GM19455 (cell line): ENCODE measurements around the gene CD2BP2.
"Not testable (repeated sequence)": the region's sequence is repeated elsewhere in the genome, so short reads cannot be mapped to it uniquely, and the experiment has no call there.

Source experiments
- ATAC-seq: cut with Tn5 transposase; IDR thresholded peaks from one replicate; pipeline ENCODE4 v1.9.1; 2021; ENCODE audit not compliant: unreplicated experiment

CD2BP2 gene

DNA sequence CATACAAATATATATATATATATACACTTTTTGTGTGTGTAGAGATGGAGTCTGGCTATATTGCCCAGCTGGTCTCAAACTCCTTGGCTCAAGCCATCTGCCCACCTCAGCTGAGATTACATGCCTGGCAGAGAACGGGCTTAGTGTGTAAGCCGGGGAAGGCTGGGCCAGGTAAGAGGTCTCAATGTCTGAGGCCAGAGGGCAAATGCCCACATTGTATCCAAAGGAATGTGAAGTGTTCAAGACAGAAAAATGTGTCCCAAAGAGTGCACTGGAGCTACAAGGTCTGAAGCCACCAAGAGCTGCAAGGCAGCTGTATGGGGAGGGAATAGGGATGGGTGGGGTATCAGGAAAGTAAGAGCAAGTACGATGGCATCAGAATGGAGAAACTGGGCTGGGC, 8.8 kb downstream of the CD2BP2 start:
- no peak for ATAC-seq

DNA sequence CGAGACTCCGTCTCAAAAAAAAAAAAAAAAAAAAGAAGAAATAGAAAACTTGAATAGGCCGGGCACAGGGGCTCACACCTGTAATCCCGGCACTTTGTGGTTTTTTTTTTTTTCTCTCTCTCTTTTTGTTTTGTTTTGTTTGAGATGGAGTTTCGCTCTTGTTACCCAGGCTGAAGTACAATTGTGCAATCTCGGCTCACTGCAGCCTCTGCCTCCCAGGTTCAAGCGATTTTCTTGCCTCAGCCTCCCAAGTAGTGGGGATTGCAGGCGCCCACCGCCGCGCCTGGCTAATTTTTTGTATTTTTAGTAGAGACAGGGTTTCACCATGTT, 11.7 kb downstream of the CD2BP2 start:
- ATAC-seq, result not testable (repeated sequence)

DNA sequence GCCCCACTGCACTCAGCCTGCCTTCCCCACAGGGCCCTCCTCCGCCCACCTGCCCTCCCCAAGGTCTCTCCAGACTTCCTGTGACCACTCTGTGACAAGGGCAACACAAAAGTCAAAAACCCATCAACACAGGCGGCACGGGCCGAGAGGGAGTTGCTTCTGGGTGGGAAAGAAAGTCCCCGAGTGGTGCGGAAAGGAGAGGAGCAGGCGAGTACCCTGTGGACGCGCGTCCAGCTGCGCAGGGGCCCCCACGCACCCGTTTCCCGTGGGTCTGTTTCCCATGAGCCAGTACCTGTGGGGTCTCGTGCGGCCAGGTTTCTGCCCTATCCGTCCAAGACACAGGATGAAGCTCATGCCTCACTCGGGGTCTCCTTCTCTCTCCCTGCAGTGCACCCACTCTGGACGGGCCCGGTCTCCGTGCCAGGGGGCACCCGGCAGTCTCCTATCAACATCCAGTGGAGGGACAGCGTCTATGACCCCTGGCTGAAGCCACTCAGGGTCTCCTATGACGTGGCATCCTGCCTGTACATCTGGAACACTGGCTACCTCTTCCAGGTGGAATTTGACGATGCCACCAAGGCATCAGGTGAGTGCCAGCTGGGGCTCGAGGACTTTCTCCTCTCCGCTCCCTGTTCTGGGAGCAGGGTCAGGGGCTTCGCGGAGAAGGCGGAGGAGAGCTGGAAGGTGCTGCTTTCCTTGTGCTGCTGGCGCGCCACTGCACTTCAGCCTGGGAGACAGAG, 12.2 kb downstream of the CD2BP2 start:
- ATAC-seq, result no peak

DNA sequence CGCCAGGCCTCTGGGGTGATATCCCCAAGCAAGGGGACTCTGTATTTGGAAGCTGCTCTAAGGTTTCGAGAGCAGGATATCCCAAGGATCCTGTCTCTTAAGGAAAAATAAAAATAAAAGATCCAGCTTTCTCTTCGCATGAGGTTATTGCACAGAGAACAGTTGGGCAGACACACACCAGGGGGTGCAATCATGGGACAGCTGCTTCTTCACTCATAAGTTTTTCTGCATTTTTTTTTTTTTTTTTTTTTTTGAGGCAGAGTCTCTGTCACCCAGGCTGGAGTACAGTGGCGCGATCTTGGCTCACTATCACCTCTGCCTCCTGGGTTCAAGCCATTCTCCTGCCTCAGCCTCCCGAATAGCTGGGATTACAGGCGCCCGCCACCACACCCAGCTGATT, 13.1 kb downstream of the CD2BP2 start:
- not testable (repeated sequence) for ATAC-seq

DNA sequence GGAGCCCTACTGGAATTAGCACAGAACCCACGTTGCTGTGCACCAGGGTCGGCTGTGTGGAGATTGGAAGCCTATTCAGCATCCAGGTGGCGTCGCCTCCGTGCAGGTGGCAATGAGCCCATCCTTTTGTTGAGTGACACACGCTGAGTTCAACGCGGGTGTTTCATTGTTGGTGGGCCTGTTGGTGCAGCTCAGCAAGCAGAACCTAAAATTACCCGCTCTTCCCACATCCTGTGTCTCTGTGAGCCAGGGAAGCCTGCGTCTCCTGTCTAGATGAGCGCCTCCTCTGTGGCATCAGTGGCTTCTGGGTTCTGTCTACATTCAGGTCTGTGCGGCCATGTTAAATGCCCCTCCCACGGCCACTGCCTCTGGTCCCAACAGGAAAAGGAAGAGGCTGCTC, 14.5 kb downstream of the CD2BP2 start:
- no peak for ATAC-seq

DNA sequence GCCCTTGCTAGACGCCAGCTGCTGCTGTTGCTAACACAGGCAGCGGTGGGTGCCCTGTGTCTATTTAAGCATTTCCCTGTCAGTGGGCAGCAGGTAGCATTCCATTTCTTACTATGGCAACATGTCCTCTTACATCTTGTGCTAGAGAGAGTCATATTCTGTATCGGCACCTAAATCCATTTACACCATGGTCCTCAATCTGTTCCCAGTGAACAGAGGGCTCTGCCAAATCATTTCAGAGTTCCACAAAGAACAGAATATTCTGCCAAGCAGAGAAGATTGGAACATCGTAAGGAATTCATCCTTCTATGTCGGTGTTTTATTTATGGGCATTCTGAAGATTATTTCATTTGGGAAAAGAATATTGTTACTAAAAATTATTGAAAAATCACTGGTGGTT, 16.4 kb downstream of the CD2BP2 start:
- ATAC-seq, result not testable (repeated sequence)

DNA sequence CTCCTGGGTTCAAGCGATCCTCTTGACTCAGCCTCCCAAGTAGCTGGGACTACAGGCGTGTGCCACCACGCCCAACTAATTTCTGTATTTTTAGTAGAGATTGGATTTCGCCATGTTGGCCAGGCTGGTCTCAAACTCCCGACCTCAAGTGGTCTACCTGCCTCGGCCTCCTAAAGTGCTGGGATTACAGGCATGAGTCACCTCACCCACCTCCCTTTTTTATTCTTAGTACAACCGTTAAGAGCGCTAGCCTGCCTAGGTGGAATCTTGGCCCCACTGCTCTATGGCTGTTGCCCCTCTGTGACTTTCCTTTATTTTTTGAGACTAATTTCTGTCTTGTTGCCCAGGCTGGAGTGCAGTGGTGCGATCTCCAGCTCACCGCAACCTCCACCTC, 17.1 kb downstream of the CD2BP2 start:
- ATAC-seq, result not testable (repeated sequence)

DNA sequence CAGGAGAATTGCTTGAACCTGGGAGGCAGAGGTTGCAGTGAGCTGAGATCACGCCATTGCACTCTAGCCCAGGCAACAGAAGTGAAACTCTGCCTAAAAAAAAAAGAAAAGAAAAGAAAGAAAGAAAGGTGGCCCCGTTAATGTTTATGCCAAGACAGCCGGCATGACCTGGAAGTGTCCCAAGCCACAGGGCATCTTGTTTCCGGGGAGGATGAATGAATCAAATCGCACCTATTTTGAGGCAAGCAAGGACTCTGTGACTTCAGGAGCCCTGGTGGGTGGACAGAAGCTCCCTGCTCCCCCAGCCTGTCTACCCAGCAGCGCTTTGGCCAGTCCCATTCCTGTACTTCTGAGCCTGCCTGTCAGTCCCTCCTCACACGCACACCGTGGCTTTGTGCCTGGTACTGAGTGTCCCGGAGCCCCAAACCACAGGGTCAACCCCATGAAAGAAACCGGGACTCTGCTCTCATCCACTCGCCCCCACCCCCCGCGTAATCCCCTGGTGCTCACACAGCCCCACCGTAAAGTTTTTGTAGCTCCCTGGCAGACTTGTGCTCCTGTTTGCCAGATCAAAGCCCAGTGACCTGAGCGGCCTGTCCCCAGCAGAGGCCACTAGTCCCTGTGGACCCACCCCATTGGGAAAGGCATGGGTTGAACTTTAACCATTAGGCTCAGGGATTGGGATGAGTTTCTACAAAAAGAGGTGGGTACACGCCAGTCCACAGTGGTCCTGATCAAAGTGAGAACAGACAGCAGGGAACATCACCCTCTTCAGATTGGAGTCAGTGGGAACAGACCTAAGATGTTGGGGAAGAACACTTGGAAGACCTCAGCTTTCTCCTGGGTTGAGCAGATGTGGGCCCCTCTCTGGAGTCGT, 19.3 kb downstream of the CD2BP2 start:
- peak; percentile 6 for ATAC-seq

DNA sequence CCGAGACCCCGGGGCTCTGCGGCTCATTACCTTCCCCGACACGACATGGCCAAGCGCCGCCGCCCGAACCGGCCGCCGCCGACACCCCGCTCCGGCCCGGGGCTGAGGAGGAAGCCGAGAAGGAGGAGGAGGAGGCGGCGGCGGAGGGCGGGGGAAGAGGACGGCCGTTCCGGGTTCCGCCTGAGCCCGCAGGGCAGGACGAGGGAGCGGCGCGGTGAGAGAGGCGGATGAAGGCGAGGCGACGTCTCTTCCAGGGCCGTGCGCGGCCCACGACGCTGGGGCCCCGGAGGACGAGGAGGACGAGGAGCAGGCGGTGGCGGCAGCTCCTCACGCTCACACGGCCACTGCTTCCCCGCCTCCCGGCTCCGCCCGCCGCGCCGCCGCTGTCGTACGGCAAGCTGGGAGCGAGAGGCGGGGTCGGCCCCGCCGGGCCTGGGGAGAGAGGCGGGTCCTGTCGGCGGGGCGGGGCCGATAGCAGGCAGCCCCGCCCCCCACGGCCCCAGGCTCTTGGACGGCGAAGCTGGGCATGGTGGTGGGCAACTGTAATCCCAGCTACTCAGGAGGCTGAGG, 20.0 kb downstream of the CD2BP2 start:
- peak; percentile 69 for ATAC-seq

DNA sequence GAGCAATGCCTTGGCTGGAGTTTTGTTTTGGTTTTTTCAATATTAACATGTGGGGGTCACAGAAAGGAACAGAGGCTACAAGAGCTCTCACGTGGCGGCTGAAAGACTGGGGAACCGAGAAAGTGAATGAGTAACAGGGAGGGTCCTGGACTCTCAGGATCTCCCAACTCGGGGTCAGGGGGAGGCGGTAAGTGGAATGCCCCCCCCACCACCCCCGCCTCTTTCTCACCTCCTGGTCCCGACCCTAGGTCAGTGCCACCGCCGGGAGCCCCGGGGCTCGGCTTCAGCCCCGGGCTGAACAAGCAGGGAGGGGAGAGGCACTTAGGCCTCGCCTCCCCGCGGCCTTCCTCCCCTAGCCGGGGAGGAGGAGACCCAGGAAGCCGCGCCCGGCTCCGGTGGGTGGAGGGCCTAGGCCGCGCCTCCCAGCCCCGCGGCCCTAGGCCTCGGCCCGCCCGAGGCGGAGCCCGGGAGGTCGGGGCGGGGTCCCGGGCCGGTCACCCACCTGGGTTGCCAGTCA, 20.6 kb downstream of the CD2BP2 start:
- peak; percentile 92 for ATAC-seq

DNA sequence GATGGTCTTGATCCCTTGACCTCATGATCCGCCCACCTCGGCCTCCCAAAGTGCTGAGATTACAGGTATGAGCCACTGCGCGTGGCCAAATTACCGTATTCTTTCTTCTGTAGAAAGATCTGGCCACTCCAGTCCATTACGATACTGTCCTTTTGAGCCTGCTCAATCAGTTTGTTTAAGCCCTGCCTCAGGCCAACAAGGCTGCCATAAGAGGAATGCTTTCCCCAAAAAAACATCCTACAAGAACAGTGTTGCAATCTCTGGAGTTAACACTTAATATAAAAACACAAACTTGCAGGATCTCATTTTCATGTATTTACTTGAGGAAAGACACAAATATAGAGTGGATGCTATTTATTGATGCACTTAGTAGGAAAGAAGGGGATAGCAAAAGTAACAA, 30.9 kb downstream of the CD2BP2 start:
- ATAC-seq, result not testable (repeated sequence)

DNA sequence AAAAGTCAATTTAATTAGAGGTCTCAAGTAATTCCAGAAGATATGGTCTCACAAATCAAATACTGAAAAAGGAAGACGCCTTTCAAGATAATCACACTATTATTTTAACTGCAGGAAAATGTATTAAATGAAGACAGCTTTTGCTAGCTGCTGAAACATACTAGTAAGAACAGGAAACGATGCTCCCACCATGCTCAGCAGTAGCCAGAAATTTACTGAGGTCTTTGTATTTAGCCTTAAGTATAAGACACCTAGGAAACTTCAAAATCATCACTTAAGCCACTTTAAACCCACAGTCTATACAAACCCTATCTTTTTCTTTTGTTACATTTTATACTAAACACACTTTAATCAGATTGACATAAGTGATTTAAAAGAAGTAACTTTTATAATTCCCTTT, 36.5 kb downstream of the CD2BP2 start:
- ATAC-seq, result not testable (repeated sequence)

DNA sequence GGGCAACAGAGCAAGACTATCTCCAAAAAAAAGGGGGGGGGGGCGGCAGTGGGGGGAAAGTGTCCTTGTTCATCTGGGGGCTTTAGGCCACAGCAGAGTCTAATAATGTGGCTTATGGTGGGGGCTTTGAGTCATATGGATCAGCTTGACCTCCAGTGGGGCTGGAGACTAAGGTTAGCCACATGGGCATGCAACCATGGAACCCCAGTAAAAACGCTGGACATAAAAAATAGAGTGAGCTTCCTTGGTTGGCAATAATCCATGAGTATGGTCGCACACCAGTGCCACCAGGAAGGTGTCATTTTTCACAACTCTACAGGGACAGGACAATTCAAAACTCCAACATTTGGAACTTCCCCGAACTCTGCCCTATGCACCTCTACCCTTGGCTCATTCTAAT, 44.2 kb downstream of the CD2BP2 start:
- ATAC-seq, result not testable (repeated sequence)

DNA sequence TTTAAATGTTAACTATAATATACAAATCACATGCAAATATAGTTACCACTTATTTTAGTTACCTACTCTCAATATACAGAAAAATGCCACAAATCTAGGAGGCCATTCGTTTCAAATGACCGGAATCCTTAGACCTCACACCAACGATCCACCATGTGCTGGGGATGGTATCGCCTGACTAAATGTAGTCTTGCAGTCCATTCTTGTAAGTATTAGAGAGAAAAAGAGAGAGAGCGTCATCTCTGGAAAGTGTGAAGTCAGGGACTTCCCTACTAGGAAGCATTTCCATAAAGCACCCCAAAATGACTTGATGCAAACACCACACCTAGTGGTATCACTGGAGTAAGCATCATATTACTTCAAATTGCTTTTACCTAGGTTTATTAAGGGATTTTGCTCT, 45.9 kb downstream of the CD2BP2 start:
- ATAC-seq, result not testable (repeated sequence)
